PC-3 (cell line): Measurements from ENCODE around the gene OPHN1. TPM values are rescaled to one million over a fixed set of nuclear protein-coding genes. Genes with fewer than 3 reads are reported as not detected.

Source experiments
- ATAC-seq: fragments of 200-7000 bp; cut with Tn5 transposase; 2 replicates; pipeline ENCODE4 v1.9.1; 2020; ENCODE audit warnings: mild to moderate bottlenecking, moderate library complexity
- BruUV-seq: library from RNA; stranded (reverse); fragments of 400-500 nt; replicated peaks from 2 replicates; lab custom pipeline; 2021; lab: Mats Ljungman, UMichigan
- CTCF ChIA-PET: fragments of 300-600 bp; sonication (Branson Sonifier 250); formaldehyde crosslinking; loops from one replicate; lab custom pipeline; 2022; ENCODE audit warnings: antibody characterized with exemption; lab: Charles Lee
- POLR2A ChIA-PET: fragments of 300-600 bp; sonication (Branson Sonifier 250); formaldehyde crosslinking; loops from one replicate; lab custom pipeline; 2022; ENCODE audit warnings: antibody characterized with exemption; ENCODE audit not compliant: unreplicated experiment; lab: Charles Lee
- DNase-seq: peaks from one replicate; pipeline ENCODE4 v3.0.0-alpha.2; 2015
- H2AFZ ChIP-seq: fragments of 300-600 bp; sonication (generic); 2 replicates; pipeline ENCODE4 v1.6.0; 2016; ENCODE audit warnings: antibody characterized with exemption, low read length
- H3F3A ChIP-seq: fragments of 300-600 bp; sonication (generic); one replicate; pipeline ENCODE4 v1.6.0; 2017; ENCODE audit warnings: antibody characterized with exemption, low read length, control low read depth, mild to moderate bottlenecking; ENCODE audit not compliant: unreplicated experiment
- H3K27ac ChIP-seq: fragments of 300-600 bp; sonication (generic); 2 replicates; pipeline ENCODE4 v1.5.1; 2016; ENCODE audit warnings: mild to moderate bottlenecking, low read length
- H3K27me3 ChIP-seq: fragments of 300-600 bp; sonication (generic); 2 replicates; pipeline ENCODE4 v1.6.1; 2016; ENCODE audit warnings: low read length, mixed read lengths
- H3K36me3 ChIP-seq: fragments of 300-600 bp; sonication (generic); 2 replicates; pipeline ENCODE4 v1.6.1; 2016; ENCODE audit warnings: low read depth, mixed run types, low read length, mixed read lengths
- H3K4me1 ChIP-seq: fragments of 300-600 bp; sonication (generic); 2 replicates; pipeline ENCODE4 v1.5.1; 2016; ENCODE audit warnings: low read length; ENCODE audit not compliant: insufficient read depth
- H3K4me2 ChIP-seq: fragments of 300-600 bp; sonication (generic); 2 replicates; pipeline ENCODE4 v1.6.0; 2016; ENCODE audit warnings: low read length
- H3K4me3 ChIP-seq: fragments of 300-600 bp; sonication (generic); 2 replicates; pipeline ENCODE4 v1.5.1; 2016; ENCODE audit warnings: mild to moderate bottlenecking, low read length, mixed read lengths
- H3K79me2 ChIP-seq: fragments of 300-600 bp; sonication (generic); 2 replicates; pipeline ENCODE4 v1.6.1; 2017; ENCODE audit warnings: low read length, mixed read lengths
- H3K9ac ChIP-seq: fragments of 300-600 bp; sonication (generic); 2 replicates; pipeline ENCODE4 v1.6.0; 2016; ENCODE audit warnings: mild to moderate bottlenecking, low read length
- H3K9me2 ChIP-seq: fragments of 300-600 bp; sonication (generic); replicated peaks from 2 replicates; pipeline ENCODE4 v1.6.1; 2016; ENCODE audit warnings: mixed run types, low read length, mixed read lengths
- H3K9me3 ChIP-seq: fragments of 300-600 bp; sonication (generic); 2 replicates; pipeline ENCODE4 v1.6.1; 2016; ENCODE audit warnings: low read length, mixed read lengths
- H4K20me1 ChIP-seq: fragments of 300-600 bp; sonication (generic); 2 replicates; pipeline ENCODE4 v1.6.1; 2016; ENCODE audit warnings: low read length, mixed read lengths
- CTCF ChIP-seq: fragments of 300-600 bp; sonication (generic); conservative IDR thresholded peaks from 2 replicates; pipeline ENCODE4 v1.5.1; 2017; ENCODE audit warnings: antibody characterized with exemption, low read depth, mild to moderate bottlenecking, low read length
- EZH2 ChIP-seq: fragments of 300-600 bp; sonication (generic); IDR thresholded peaks from one replicate; pipeline ENCODE4 v1.6.1; 2017; ENCODE audit warnings: antibody characterized with exemption, mild to moderate bottlenecking, low read length; ENCODE audit not compliant: unreplicated experiment
- EZH2phosphoT487 ChIP-seq: fragments of 300-600 bp; sonication (generic); IDR thresholded peaks from 2 replicates; pipeline ENCODE4 v1.6.1; 2018; ENCODE audit warnings: mild to moderate bottlenecking, antibody characterized with exemption, low read length, borderline replicate concordance
- intact Hi-C: fragments of 100-400 bp; cut with micrococcal nuclease; formaldehyde crosslinking; loops from 2 replicates; pipeline ENCODE4 v1.9.0; 2023
- total RNA-seq: library from RNA; depleted of rRNA; stranded (reverse); fragments of >200 nt; gene quantifications from 2 replicates; pipeline ENCODE4 v1.2.3, GENCODE V29; 2014

OPHN1 gene
- total RNA-seq, 1 experiment from 2014 or later: 6.0 TPM

DNA sequence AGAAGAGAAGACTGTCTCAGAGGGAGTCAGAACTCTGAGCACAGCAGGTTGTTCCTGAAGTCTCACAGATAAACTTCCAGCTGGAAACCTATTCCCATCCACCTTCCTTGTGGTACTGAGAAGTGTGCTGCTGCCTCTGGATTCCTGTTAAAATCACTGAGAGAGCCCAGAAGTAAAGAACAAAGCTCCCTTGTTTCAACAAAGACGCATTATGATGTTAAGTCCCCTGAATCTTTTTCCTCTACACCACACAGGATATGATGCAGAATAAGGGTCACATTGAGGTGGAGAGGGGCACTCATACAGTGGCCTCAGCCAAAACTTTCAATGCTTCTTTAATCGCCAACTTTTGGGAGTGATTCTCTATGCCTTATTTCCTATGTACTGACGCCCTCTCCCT lies 321.0 kb downstream of the OPHN1 start:
- DNase-seq (peak; percentile 2), ATAC-seq (peak; percentile 55)
- ChIA-PET POLR2A (no interaction called here), CTCF (interaction anchor here (0.7 kb wide), 1 partner anchor 696 kb away, joined by 3 read pairs; no protein-coding TSS in a partner anchor)
- BruUV-seq: no TSS peak
- Histone ChIP-seq H3K9me2 (no peaks in the 10 kb centered on the region), H3K27me3 (no peaks in the 10 kb centered on the region), H3K27ac (no peak overlapping the region), H3K4me2 (no peak overlapping the region), H4K20me1 (no peaks in the 10 kb centered on the region), H3K36me3 (no peaks in the 10 kb centered on the region), H3K79me2 (no peaks in the 10 kb centered on the region), H3K9me3 (no peaks in the 10 kb centered on the region), H3K9ac (no peak overlapping the region), H3K4me1 (peaks cover 14% of the 10 kb centered on the region), H3F3A (no peaks in the 10 kb centered on the region), H2AFZ (no peak overlapping the region), H3K4me3 (no peak overlapping the region)
- TF ChIP-seq CTCF: no peak
- TF ChIP-seq EZH2phosphoT487: no peak
- TF ChIP-seq EZH2: no peak
- intact Hi-C loops: no loop called here

- Histone ChIP-seq H3K4me3 (no peak overlapping the region), H3K9me3 (no peaks in the 10 kb centered on the region), H3K9ac (no peak overlapping the region), H3F3A (no peaks in the 10 kb centered on the region), H3K9me2 (no peaks in the 10 kb centered on the region), H3K79me2 (no peaks in the 10 kb centered on the region), H2AFZ (no peak overlapping the region), H3K27ac (no peak overlapping the region), H3K4me1 (peaks cover 2% of the 10 kb centered on the region), H3K4me2 (no peak overlapping the region), H4K20me1 (no peaks in the 10 kb centered on the region), H3K36me3 (no peaks in the 10 kb centered on the region), H3K27me3 (no peaks in the 10 kb centered on the region)
- DNase-seq (no peak), ATAC-seq (no peak)
- ChIA-PET POLR2A (no interaction called here), CTCF (no interaction called here)
- BruUV-seq: no TSS peak
- intact Hi-C loops: no loop called here
- TF ChIP-seq EZH2phosphoT487 (no peak), CTCF (no peak), EZH2 (no peak)
Observed at GRCh38 chrX:68109162-68109561, 324.1 kb downstream of the OPHN1 start.

DNA sequence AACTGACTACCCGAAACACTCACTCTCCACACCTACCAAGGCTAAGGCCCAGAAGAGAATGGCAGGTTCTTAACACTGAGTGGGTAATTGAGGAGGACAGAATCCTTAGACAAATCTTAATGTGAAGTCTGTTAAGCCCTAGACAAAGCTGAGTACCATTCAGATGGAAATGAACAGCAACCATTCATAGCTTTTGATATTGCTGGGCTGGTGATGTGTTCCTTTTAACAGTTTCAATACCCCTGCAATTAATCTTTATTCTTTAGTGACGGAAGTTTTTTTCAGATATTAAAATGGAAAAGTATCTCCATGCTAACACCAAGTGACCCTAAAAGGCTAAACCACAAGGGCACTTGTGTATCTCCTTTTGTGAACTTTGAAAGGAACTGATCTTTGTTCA lies 334.9 kb downstream of the OPHN1 start:
- Histone ChIP-seq H3F3A (no peaks in the 10 kb centered on the region), H3K4me1 (no peaks in the 10 kb centered on the region), H3K27ac (no peak overlapping the region), H2AFZ (no peak overlapping the region), H4K20me1 (no peaks in the 10 kb centered on the region), H3K9ac (no peak overlapping the region), H3K27me3 (no peaks in the 10 kb centered on the region), H3K9me2 (no peaks in the 10 kb centered on the region), H3K36me3 (no peaks in the 10 kb centered on the region), H3K9me3 (no peaks in the 10 kb centered on the region), H3K4me3 (no peak overlapping the region), H3K4me2 (no peak overlapping the region), H3K79me2 (no peaks in the 10 kb centered on the region)
- BruUV-seq: no TSS peak
- ATAC-seq (no peak), DNase-seq (no peak)
- ChIA-PET POLR2A (no interaction called here), CTCF (no interaction called here)
- intact Hi-C loops: no loop called here
- no peak for TF ChIP-seq EZH2
- no peak for TF ChIP-seq EZH2phosphoT487
